Activated naive CD4-positive, alpha-beta T cell treated with anti-CD3 and anti-CD28 coated beads, Interleukin-2, amount 50 U/mL, for 72 hours (primary cell): ENCODE data around the gene C2CD3. TPM values are rescaled to one million over a fixed set of nuclear protein-coding genes. Genes with fewer than 3 reads are reported as not detected.

Experiments used
- ATAC-seq, 2 donors: fragments of 150-1000 bp; cut with Tn5 transposase; 2 replicates each; pipeline ENCODE4 v1.10.0; 2021; ENCODE audit warnings: mild to moderate bottlenecking in 2 of 2, moderate library complexity in 2 of 2
- DNase-seq, 2 donors: peaks; one replicate each; pipeline ENCODE4 v3.0.0; 2021 to 2022; ENCODE audit warnings: low spot score in 2 of 2
- H3K27ac Mint-ChIP-seq, 2 donors: one replicate each; pipeline ENCODE4 v1.8.0; 2022; ENCODE audit warnings: mild to moderate bottlenecking in 2 of 2, mixed read lengths in 2 of 2
- H3K36me3 Mint-ChIP-seq, 2 donors: one replicate each; pipeline ENCODE4 v1.8.0; 2022; ENCODE audit warnings: mixed read lengths in 2 of 2
- H3K9me3 Mint-ChIP-seq, 2 donors: one replicate each; pipeline ENCODE4 v1.8.0; 2022; ENCODE audit warnings: mixed read lengths in 2 of 2
- total RNA-seq, 2 donors: library from RNA; stranded (reverse); gene quantifications; one replicate each; pipeline ENCODE4 v1.2.3, GENCODE V29; 2022

Gene C2CD3
- total RNA-seq, result 10 to 100 TPM; 28.6 to 42.8 TPM

GRCh38 chr11:74170694-74171629 lies at the start of gene C2CD3, which contains the start of gene PPME1:
Gene C2CD3 (minus strand): TSS chr11:74171002. CDS start chr11:74170792, 210 bp downstream.
Gene PPME1 (plus strand): TSS chr11:74171289. CDS start chr11:74171422, 133 bp downstream.
- Mint-ChIP-seq H3K9me3 (no peaks in the 10 kb centered on the region), H3K27ac (no peak within 1 kb of the TSS), H3K36me3 (no peaks in the 10 kb centered on the region)
- DNase-seq, result peak; percentile 94 to 99
- ATAC-seq, result peak; percentile 97 to 98

DNA sequence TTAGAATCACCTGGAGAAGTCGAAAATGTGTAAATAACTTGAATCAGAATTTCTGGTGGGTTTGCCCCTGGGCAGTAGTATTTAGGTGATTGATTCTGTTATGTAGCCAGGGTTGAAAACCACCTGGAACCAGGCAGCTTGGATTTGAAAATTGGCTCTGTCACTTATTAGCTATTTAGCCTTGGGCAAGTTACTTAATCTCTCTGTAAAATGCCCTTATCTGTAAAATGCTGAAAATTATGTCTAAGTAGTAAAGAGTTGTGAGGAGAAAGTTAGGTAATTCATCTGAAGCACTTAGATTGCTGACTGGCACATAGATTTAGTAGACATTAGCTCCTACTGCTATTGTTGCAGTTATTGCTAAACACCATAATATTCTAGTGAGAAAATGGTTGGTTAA lies 49.6 kb upstream of the C2CD3 start:
- ATAC-seq (no peak), DNase-seq (no peak)
- Mint-ChIP-seq H3K9me3 (peaks cover 0 to 5% of the 10 kb centered on the region in 2 donors), H3K36me3 (peaks cover 14 to 32% of the 10 kb centered on the region in 2 donors), H3K27ac (no peak overlapping the region)

DNA sequence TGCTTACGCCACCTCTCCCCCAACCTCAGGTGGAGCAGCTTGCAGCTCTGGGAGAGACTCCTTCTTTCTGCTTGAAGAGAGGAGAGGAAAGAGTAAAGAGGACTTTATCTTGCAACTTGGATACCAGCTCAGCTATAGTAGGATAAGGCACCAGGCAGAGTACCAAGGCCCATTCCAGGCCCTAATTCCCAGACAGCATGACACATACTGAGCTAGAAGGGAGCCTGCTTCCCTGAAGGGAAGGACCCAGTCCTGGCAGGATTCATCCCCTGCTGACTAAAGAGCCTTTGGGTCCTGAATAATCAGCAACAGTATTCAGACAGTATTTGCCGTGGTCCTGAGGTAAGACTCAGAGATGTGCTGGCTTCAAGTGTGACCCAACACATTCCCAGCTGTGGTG lies 41.7 kb upstream of the C2CD3 start:
- Mint-ChIP-seq H3K27ac (no peak overlapping the region), H3K36me3 (peaks cover 42 to 68% of the 10 kb centered on the region in 2 donors), H3K9me3 (peaks cover 4 to 16% of the 10 kb centered on the region in 2 donors)
- DNase-seq (no peak), ATAC-seq (no peak)

GRCh38 chr11:74208507-74208906 lies 37.7 kb upstream of the C2CD3 start:
- ATAC-seq, result peak; percentile 31 to 63
- peaks cover 22 to 55% of the 10 kb centered on the region in 2 donors for H3K36me3 Mint-ChIP-seq

GRCh38 chr11:74206746-74207145 lies 35.9 kb upstream of the C2CD3 start:
- Mint-ChIP-seq H3K36me3 (peaks cover 6 to 41% of the 10 kb centered on the region in 2 donors), H3K27ac (peak overlapping the region in 1 of 2 donors; percentile 30), H3K9me3 (peaks cover 0 to under 1% of the 10 kb centered on the region in 2 donors)
- ATAC-seq (no peak), DNase-seq (no peak)

More at GRCh38 chr11:74208507-74208906, 37.7 kb upstream of the C2CD3 start:
- Mint-ChIP-seq H3K27ac (no peak overlapping the region), H3K9me3 (peaks cover 4% of the 10 kb centered on the region in 2 donors)
- no peak for DNase-seq

DNA sequence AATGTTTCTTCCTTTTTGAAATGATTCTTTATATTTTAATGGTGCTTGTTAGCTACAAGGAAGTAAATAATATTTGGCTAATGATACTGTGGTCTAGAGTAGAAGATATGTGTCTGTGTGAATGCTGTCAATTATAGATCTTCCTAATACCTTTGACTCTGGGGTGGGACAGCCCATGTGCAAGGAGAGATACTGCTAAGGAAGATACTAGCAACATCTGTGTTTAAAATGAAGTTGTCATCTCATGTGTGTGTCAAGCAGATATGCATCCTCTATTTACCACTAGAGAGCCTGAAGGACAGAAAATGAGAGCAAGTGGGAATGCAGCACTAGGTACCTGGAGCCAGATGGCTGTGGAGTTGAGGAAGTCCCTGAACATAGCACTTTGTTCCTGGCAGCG lies 34.4 kb upstream of the C2CD3 start:
- Mint-ChIP-seq H3K36me3 (peaks cover 5 to 32% of the 10 kb centered on the region in 2 donors), H3K9me3 (no peaks in the 10 kb centered on the region), H3K27ac (no peak overlapping the region)
- ATAC-seq, result no peak
- DNase-seq, result no peak

GRCh38 chr11:74204701-74205100 lies 33.9 kb upstream of the C2CD3 start:
- H3K27ac Mint-ChIP-seq, result no peak overlapping the region
- H3K36me3 Mint-ChIP-seq, result peaks cover 5 to 32% of the 10 kb centered on the region in 2 donors
- DNase-seq (no peak), ATAC-seq (no peak)
- no peaks in the 10 kb centered on the region for H3K9me3 Mint-ChIP-seq

DNA sequence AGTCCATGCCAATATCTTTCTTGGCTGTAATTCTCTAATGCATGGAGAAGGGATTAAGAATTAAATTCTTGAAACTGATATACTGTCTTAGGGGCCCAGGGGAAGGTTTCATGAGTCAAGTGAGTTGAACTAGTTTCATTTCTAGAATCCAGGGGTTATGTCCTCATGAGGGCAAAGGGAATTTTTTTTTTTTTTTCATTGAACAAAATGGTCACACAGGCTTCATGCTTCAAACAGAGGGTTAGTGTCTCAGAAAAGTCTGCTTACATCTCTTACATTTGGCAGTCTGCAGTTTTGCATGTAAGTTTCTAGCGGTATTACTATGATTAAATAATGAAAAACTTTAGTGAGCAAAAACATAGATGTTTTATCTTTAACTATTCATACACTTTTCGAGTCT lies 33.2 kb upstream of the C2CD3 start:
- DNase-seq, result no peak
- peak overlapping the region in 1 of 2 donors; percentile 10 for H3K27ac Mint-ChIP-seq
- H3K36me3 Mint-ChIP-seq, result peaks cover 9 to 32% of the 10 kb centered on the region in 2 donors
- peaks cover 2 to 3% of the 10 kb centered on the region in 2 donors for H3K9me3 Mint-ChIP-seq
- ATAC-seq, result no peak

DNA sequence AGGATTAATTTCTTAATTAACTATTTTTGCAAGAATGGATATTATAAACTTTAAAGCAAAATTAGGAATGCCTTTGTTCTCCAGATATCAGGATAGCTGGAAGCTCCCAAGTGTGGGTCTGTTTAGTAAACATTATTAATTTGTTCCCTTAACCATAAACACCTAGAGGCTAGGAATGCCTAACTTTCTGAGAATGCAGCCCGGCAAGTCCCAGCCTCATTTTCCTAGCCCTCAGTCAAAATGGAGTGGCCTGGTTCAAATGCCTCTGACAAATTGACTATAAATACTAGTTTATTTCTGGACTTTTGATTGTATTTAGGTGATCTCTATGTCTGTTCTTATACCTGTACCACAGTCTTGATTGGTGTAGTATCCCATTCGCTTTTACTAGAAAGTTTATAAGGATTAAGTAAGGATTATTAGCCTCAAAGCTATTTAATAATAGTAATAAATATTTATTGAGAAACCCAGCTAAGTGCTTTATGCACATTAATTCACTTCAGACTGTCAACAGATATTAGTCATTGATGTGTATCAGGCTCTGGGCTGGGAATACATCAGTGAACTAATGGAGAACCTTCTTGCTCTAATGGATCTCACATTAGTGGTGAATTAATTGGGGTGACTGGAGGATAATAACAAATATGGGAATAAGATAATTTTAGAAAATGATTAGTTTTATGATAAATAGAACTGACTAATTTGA lies 26.1 kb upstream of the C2CD3 start:
- ATAC-seq (no peak), DNase-seq (no peak)
- peaks cover 6 to 17% of the 10 kb centered on the region in 2 donors for H3K9me3 Mint-ChIP-seq
- H3K27ac Mint-ChIP-seq, result no peak overlapping the region
- peaks cover 10 to 35% of the 10 kb centered on the region in 2 donors for H3K36me3 Mint-ChIP-seq

GRCh38 chr11:74195828-74196227 lies 25.0 kb upstream of the C2CD3 start:
- ATAC-seq (no peak), DNase-seq (no peak)
- Mint-ChIP-seq H3K27ac (no peak overlapping the region), H3K36me3 (peaks cover 12 to 43% of the 10 kb centered on the region in 2 donors), H3K9me3 (peaks cover 6 to 20% of the 10 kb centered on the region in 2 donors)

- peaks cover 13 to 28% of the 10 kb centered on the region in 2 donors for H3K36me3 Mint-ChIP-seq
These were observed 14.9 kb upstream of the C2CD3 start for GRCh38 chr11:74185695-74186094.

GRCh38 chr11:74185285-74185684 lies 14.5 kb upstream of the C2CD3 start:
- ATAC-seq (no peak), DNase-seq (no peak)
- Mint-ChIP-seq H3K9me3 (peaks cover 1 to 2% of the 10 kb centered on the region in 2 donors), H3K36me3 (peaks cover 9 to 24% of the 10 kb centered on the region in 2 donors), H3K27ac (no peak overlapping the region)

More at GRCh38 chr11:74185695-74186094, 14.9 kb upstream of the C2CD3 start:
- Mint-ChIP-seq H3K9me3 (peaks cover 5 to 6% of the 10 kb centered on the region in 2 donors), H3K27ac (no peak overlapping the region)
- no peak for DNase-seq
- no peak for ATAC-seq

DNA sequence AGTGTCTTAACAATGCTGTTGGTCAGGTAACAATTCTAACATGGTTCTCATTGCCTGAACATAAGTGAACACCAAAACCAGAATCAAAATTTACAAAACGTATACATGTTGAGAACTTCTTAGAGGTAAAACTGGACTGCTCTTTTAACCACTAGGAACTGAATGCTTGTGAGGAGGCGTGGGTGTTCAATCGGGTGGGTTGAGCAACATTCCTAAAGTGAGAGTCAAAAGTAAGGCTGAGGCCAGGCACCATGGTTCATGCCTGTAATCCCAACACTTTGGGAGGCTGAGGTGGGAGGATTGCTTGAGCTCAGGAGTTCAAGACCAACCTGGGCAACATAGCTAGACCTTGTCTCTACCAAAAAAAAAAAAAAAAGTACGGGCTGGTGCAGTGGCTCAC lies 11.8 kb upstream of the C2CD3 start:
- H3K27ac Mint-ChIP-seq, result no peak overlapping the region
- ATAC-seq (no peak), DNase-seq (no peak)
- no peaks in the 10 kb centered on the region for H3K9me3 Mint-ChIP-seq
- H3K36me3 Mint-ChIP-seq, result peaks cover 0 to 13% of the 10 kb centered on the region in 2 donors

DNA sequence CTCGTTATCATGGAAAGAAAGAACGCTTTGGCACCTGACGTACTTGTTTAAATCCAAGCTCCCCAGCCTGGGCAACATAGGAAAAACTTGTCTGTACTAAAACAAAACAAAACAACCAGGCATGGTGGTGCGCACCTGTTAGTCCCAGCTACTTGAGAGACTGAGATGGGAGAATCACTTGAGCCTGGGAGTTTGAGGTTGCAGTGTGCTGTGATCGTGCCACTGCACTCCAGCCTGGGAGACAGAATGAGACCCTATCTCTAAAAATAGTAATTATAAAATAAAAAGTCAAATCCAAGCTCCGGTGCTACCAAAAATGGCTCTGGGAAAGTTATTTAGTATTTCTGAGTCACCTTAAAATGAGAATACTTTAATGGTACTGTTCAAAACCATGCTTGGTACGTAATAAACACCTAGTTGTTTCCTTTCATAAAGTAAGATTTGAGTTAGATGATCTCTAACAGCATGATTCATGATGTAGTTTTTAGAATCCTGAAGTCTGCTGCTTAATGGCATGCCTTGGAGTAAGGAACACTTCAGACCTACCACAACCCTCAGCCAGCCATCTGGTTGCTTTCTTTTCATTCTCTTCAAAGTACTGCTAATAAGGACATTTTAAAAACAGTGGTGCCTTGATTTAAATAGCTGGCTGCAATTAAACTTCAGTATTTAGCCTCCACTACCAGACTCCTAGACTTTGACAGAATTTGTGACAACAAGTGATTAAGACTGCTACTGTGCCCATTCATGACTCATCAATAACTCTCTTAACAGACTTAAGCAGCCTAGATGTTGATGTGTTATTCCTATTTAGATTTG lies 8.6 kb upstream of the C2CD3 start:
- peaks cover 0 to 6% of the 10 kb centered on the region in 2 donors for H3K36me3 Mint-ChIP-seq
- H3K27ac Mint-ChIP-seq, result peak overlapping the region in 1 of 2 donors; percentile 10
- DNase-seq, result no peak
- peak in 1 of 2 donors; percentile 82 for ATAC-seq
- H3K9me3 Mint-ChIP-seq, result no peaks in the 10 kb centered on the region

GRCh38 chr11:74175920-74176319 lies 5.1 kb upstream of the C2CD3 start:
- Mint-ChIP-seq H3K27ac (no peak overlapping the region), H3K36me3 (no peaks in the 10 kb centered on the region), H3K9me3 (no peaks in the 10 kb centered on the region)
- ATAC-seq (no peak), DNase-seq (no peak)

DNA sequence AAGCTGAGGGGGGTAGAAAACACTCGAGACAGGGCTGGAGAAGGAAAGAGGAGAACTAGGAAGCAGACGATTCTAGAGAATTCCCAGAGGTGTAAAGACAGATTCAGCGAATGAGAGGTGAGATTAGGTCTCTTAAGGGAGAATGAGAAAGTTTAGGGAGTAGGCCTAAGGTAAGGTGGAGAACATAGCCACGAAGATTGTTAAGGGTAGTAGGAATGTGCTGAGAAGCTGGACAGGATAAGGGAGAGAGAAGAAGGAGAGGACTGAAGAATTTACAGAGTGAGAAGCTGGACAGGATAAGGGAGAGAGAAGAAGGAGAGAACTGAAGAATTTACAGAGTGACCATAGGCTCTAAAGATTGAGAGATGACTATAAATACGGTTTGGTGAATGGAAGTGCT lies 1.2 kb upstream of the C2CD3 start:
- ATAC-seq, result no peak
- H3K36me3 Mint-ChIP-seq, result no peaks in the 10 kb centered on the region

More for the DNA sequence above, 1.2 kb upstream of the C2CD3 start:
- DNase-seq, result no peak
- no peak overlapping the region for H3K27ac Mint-ChIP-seq
- no peaks in the 10 kb centered on the region for H3K9me3 Mint-ChIP-seq
